Measurements from ENCODE around the gene SLX4IP.

The SLX4IP gene

GRCh38 chr20:10524034-10524476 is 89.0 kb downstream of the SLX4IP start:
- no peak for DNase-seq

- DNase-seq: no peak
Observed at GRCh38 chr20:10524643-10525042, 89.5 kb downstream of the SLX4IP start.

- no peak for DNase-seq
Observed at GRCh38 chr20:10527781-10528180, 92.7 kb downstream of the SLX4IP start.

GRCh38 chr20:10530883-10531282 is 95.8 kb downstream of the SLX4IP start:
- no peak for DNase-seq

GRCh38 chr20:10531848-10532247 is 96.7 kb downstream of the SLX4IP start:
- no peak for DNase-seq

GRCh38 chr20:10532361-10532760 is 97.3 kb downstream of the SLX4IP start:
- DNase-seq: no peak

- DNase-seq: no peak
Observed at GRCh38 chr20:10536531-10536930, 101.4 kb downstream of the SLX4IP start.

- no peak for DNase-seq
Observed at GRCh38 chr20:10537850-10538480, 102.9 kb downstream of the SLX4IP start.

GRCh38 chr20:10538768-10539167 is 103.7 kb downstream of the SLX4IP start:
- DNase-seq: no peak

GRCh38 chr20:10539818-10540553 is 104.9 kb downstream of the SLX4IP start:
- no peak for DNase-seq

GRCh38 chr20:10540636-10541493 is 105.8 kb downstream of the SLX4IP start:
- DNase-seq: no peak

- no peak for DNase-seq
Observed at GRCh38 chr20:10541668-10542411, 106.7 kb downstream of the SLX4IP start.

GRCh38 chr20:10542442-10542841 is 107.3 kb downstream of the SLX4IP start:
- no peak for DNase-seq

GRCh38 chr20:10543480-10543879 is 108.4 kb downstream of the SLX4IP start:
- DNase-seq: no peak

- DNase-seq: no peak
Observed at GRCh38 chr20:10547276-10548114, 112.4 kb downstream of the SLX4IP start.

- DNase-seq: no peak
Observed at GRCh38 chr20:10549511-10549910, 114.4 kb downstream of the SLX4IP start.

GRCh38 chr20:10550204-10551118 is 115.4 kb downstream of the SLX4IP start:
- no peak for DNase-seq

- no peak for DNase-seq
Observed at GRCh38 chr20:10551732-10552724, 116.9 kb downstream of the SLX4IP start.

GRCh38 chr20:10553326-10553984 is 118.3 kb downstream of the SLX4IP start:
- peak; percentile 8 for DNase-seq
